Transverse colon (tissue), 4 donors: ENCODE results near the gene ERBB3.

Experiments
- POLR2A ChIP-seq: fragments of 450-650 bp; IDR thresholded peaks from one replicate; pipeline ENCODE4 v1.6.1; 2016; ENCODE audit warnings: antibody characterized with exemption, mild to moderate bottlenecking, moderate library complexity
- POLR2AphosphoS5 ChIP-seq, 3 donors: sonication (generic); formaldehyde crosslinking; IDR thresholded peaks; one replicate each; pipeline ENCODE4 v1.6.1; 2016; ENCODE audit warnings: antibody characterized with exemption in 3 of 3
- TF ChIP-seq, protein P1 (sequence below), 5 experiments: fragments of 200-600 bp in 3 of 5; fragments of 450-650 bp in 2 of 5; sonication (generic) in 3 of 5; IDR thresholded peaks; 1 replicate in 2 of 5; 2 replicates in 3 of 5; pipeline ENCODE4 v1.5.1; 2016 to 2017; ENCODE audit warnings: antibody characterized with exemption in 5 of 5, inconsistent platforms in 3 of 5, mild to moderate bottlenecking in 2 of 5, moderate library complexity in 1 of 5

DNA sequence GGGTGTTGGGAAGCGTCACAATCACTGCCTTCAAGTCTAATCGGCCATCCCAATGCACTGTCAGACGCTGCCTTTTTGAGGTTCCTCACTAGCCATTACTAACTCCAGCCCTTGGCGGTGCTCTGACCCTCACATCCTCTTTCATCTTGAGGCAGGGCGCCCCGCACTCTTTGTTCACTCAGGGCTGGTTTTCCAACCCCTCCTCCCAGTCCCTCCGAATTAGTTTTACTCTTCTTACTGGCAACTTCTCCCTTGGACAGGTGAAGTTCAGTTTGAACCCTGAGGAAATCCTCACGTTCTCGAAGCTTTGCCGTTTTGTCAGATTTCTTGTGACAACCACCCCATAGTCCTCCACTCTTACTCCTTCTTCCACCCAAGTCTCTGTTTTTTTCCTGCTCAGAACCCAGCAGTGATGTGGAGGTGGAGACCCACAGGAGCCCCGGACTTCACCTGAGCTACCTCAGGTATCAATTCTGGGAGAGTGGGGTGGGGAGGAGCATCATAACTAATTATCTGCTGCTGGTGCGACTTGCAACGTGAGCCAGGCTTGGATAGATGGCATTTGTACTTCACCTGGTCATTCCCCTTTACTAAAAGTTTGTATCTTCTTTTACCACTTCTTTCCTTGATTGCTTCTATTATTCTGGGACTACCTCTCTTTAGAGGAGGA, 38.9 kb downstream of the ERBB3 start:
- TF ChIP-seq, protein P1, sequence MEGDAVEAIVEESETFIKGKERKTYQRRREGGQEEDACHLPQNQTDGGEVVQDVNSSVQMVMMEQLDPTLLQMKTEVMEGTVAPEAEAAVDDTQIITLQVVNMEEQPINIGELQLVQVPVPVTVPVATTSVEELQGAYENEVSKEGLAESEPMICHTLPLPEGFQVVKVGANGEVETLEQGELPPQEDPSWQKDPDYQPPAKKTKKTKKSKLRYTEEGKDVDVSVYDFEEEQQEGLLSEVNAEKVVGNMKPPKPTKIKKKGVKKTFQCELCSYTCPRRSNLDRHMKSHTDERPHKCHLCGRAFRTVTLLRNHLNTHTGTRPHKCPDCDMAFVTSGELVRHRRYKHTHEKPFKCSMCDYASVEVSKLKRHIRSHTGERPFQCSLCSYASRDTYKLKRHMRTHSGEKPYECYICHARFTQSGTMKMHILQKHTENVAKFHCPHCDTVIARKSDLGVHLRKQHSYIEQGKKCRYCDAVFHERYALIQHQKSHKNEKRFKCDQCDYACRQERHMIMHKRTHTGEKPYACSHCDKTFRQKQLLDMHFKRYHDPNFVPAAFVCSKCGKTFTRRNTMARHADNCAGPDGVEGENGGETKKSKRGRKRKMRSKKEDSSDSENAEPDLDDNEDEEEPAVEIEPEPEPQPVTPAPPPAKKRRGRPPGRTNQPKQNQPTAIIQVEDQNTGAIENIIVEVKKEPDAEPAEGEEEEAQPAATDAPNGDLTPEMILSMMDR (IDR thresholded peaks at IDR 0.05) = no peak
- no peak for TF ChIP-seq POLR2AphosphoS5 (IDR thresholded peaks at IDR 0.05)
- no peak for TF ChIP-seq POLR2A
